Kidney epithelial cell (primary cell): ENCODE data around the gene RCVRN. TPM values are rescaled to one million over a fixed set of nuclear protein-coding genes. Genes with fewer than 3 reads are reported as not detected.

Source experiments
- DNase-seq: peaks from one replicate; pipeline ENCODE4 v3.0.0-alpha.2; 2010; ENCODE audit warnings: low read depth
- H3K27me3 ChIP-seq: 2 replicates; pipeline ENCODE4 v1.6.0; 2011; ENCODE audit warnings: low read length; ENCODE audit not compliant: control insufficient read depth, insufficient read depth
- H3K36me3 ChIP-seq: 2 replicates; pipeline ENCODE4 v1.5.1; 2011; ENCODE audit warnings: low read length; ENCODE audit not compliant: control insufficient read depth, insufficient read depth
- H3K4me3 ChIP-seq: 2 replicates; pipeline ENCODE4 v1.5.1; 2011; ENCODE audit warnings: low read depth, mild to moderate bottlenecking, control low read depth, low read length
- total RNA-seq: library from RNA; depleted of rRNA; stranded (reverse); fragments of >200 nt; gene quantifications from 2 replicates; pipeline ENCODE4 v1.2.3, GENCODE V29; 2015
- TF ChIP-seq, protein P1 (sequence below): IDR thresholded peaks from 2 replicates; pipeline ENCODE4 v1.5.1; 2011; ENCODE audit warnings: mild to moderate bottlenecking, moderate library complexity, low read length, control low read depth, inconsistent platforms; ENCODE audit not compliant: insufficient read depth, poor library complexity, severe bottlenecking

Gene RCVRN
- total RNA-seq, 1 donor from 2014 or later, result 0.21 TPM

DNA sequence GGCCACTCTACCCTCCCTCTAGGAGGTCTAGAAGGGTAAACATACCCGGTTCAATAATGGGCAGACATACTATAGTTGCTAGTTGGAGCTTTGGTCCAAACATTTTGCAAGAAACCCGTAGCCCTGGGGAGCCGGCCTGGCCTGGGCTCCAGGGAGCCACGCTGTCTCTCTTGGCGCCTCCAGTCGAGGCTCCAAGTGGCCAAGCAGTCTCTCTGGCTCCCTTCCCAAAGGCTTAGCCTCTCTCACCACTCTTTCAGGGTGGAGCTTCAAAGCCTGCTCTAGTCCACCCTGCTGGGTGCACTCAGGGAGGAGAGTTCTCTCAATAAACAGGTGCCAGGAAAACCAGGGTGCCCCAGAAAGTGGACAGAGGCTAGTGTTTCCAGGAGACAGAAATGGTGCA is 32.2 kb downstream of the RCVRN start:
- TF ChIP-seq, protein P1, sequence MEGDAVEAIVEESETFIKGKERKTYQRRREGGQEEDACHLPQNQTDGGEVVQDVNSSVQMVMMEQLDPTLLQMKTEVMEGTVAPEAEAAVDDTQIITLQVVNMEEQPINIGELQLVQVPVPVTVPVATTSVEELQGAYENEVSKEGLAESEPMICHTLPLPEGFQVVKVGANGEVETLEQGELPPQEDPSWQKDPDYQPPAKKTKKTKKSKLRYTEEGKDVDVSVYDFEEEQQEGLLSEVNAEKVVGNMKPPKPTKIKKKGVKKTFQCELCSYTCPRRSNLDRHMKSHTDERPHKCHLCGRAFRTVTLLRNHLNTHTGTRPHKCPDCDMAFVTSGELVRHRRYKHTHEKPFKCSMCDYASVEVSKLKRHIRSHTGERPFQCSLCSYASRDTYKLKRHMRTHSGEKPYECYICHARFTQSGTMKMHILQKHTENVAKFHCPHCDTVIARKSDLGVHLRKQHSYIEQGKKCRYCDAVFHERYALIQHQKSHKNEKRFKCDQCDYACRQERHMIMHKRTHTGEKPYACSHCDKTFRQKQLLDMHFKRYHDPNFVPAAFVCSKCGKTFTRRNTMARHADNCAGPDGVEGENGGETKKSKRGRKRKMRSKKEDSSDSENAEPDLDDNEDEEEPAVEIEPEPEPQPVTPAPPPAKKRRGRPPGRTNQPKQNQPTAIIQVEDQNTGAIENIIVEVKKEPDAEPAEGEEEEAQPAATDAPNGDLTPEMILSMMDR, result no peak
- Histone ChIP-seq H3K27me3 (no peaks in the 10 kb centered on the region), H3K4me3 (no peak overlapping the region), H3K36me3 (no peaks in the 10 kb centered on the region)
- DNase-seq, result no peak

DNA sequence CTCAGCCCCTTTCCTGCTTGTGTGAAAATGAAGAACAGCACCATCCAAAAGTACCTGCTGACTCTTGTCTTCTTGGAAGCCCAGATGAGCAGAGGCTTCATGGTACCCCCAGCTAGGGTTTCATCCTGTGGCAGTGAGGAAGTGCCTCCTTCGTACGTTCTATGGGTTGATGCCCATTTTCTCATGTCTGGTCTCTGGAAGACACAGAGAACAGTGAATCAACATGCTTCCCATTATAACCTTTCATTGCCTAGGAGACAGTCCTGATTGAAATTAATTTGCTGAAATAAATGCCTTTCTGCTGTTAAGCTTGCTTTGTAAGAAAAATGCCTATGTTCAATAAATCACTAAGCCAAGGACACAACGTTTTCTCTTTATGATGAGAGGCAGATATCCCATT is 36.5 kb downstream of the RCVRN start:
- no peaks in the 10 kb centered on the region for H3K27me3 ChIP-seq
- TF ChIP-seq, protein P1, result no peak
- no peak overlapping the region for H3K4me3 ChIP-seq
- DNase-seq, result no peak
- no peaks in the 10 kb centered on the region for H3K36me3 ChIP-seq

DNA sequence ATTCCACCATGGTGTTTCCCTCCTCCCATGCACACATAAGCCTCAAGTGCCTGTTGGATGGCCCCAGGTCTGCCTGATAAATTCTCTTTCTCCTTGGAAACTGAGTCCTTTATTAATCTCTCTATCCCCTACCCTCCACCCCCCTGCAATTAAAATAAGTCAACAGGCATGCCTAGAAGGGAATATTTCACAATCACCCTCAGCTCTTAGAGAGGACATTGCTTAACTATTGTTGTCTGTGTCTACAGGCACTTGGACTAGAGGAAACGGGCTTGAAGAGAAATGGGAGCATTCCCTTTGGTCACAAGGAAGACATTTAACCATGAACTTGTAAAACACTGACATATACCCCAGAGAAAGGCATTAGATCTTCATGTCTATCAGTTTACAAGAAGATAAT is 39.5 kb downstream of the RCVRN start:
- no peaks in the 10 kb centered on the region for H3K27me3 ChIP-seq
- TF ChIP-seq, protein P1, result no peak
- H3K36me3 ChIP-seq, result no peaks in the 10 kb centered on the region
- no peak for DNase-seq
- H3K4me3 ChIP-seq, result no peak overlapping the region

DNA sequence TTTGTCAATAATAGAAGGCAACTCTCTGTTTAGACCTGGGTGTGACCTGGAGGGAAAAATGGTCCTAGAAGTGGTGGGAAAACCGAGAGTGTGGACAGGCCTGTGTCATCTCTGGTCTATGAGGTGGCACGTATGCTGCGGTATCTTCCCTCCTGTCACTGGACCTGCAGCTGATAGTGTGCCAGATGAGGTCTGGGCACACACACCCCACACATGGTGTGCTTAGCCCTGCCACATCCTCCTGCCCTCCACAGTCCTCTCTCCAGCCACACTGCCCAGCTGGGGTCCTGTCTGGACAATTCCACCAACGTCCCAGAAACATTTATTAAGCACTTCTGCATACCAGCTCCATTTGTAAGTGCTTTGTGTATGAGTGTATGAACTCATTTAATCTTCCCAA is 42.1 kb downstream of the RCVRN start:
- DNase-seq, result no peak
- Histone ChIP-seq H3K36me3 (no peaks in the 10 kb centered on the region), H3K27me3 (no peaks in the 10 kb centered on the region), H3K4me3 (no peak overlapping the region)
- TF ChIP-seq, protein P1, result no peak

DNA sequence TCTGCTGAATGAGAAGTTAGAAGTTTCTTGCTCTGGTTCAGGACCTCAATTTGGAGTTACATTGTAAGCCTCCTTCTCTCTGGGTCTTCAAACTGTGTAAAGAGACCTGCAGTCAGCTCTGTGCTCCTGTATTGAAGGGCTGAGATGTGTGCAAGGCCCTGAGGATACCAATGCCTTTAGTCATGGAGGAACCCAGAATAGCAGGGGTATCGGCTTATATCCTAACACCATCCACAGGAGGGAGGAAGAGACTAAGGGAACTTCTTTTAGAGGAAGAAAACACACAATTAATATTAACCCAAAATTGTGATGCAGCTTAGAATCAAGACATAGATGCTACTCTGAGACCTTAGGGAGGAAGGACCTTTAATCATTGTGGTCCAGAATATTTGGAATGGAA is 42.9 kb downstream of the RCVRN start:
- Histone ChIP-seq H3K36me3 (no peaks in the 10 kb centered on the region), H3K27me3 (no peaks in the 10 kb centered on the region), H3K4me3 (no peak overlapping the region)
- no peak for DNase-seq
- TF ChIP-seq, protein P1, result no peak

DNA sequence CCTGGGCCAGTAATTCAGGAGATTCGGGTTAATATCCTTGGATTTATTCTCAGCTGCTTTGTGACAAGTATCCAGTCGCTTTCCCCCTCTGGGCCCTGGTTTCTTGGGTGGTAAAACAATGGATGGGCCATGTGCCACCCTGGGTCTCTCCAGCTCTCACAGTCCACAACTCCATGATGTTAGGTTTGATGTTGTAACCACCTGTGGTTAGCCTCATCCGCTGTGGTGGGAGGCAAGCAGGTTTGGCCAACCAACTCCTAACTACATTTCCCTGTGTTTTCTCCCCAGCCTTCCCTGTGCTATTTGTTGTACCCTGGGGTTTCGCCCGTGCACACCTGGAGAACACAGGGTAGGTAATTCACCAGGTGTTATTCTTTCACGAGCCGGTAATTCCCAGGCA is 44.2 kb downstream of the RCVRN start:
- Histone ChIP-seq H3K36me3 (no peaks in the 10 kb centered on the region), H3K27me3 (no peaks in the 10 kb centered on the region), H3K4me3 (no peak overlapping the region)
- no peak for DNase-seq
- TF ChIP-seq, protein P1, result no peak
